NCI-H1092 (cell line): ENCODE measurements around the gene UGT1A7.

Experiments used
- DNase-seq: peaks from one replicate; lab custom pipeline; 2025; lab: John Stamatoyannopoulos, UW

Gene UGT1A7

GRCh38 chr2:233761040-233761769, 79.5 kb downstream of the UGT1A7 start:
- no peak for DNase-seq

- no peak for DNase-seq
Measured at GRCh38 chr2:233764264-233764663, 82.6 kb downstream of the UGT1A7 start.

- DNase-seq = no peak
Measured at GRCh38 chr2:233764761-233765160, 83.1 kb downstream of the UGT1A7 start.

- DNase-seq = no peak
Measured at GRCh38 chr2:233766416-233766815, 84.7 kb downstream of the UGT1A7 start.

GRCh38 chr2:233768076-233768475, 86.4 kb downstream of the UGT1A7 start:
- DNase-seq = no peak

GRCh38 chr2:233769260-233769659, 87.6 kb downstream of the UGT1A7 start:
- no peak for DNase-seq

GRCh38 chr2:233772153-233772552, 90.5 kb downstream of the UGT1A7 start:
- no peak for DNase-seq

- DNase-seq = no peak
Measured at GRCh38 chr2:233772583-233772982, 90.9 kb downstream of the UGT1A7 start.

GRCh38 chr2:233773854-233774253, 92.2 kb downstream of the UGT1A7 start:
- DNase-seq = no peak

GRCh38 chr2:233775414-233775813, 93.7 kb downstream of the UGT1A7 start:
- DNase-seq = no peak

- DNase-seq = no peak
Measured at GRCh38 chr2:233778030-233778429, 96.3 kb downstream of the UGT1A7 start, which contains the start of gene MROH2A. MROH2A (plus strand) TSS chr2:233778330; CDS start chr2:233779359, 1,029 bp downstream.

GRCh38 chr2:233779722-233780121, 98.0 kb downstream of the UGT1A7 start:
- DNase-seq = no peak

GRCh38 chr2:233780771-233781170, 99.1 kb downstream of the UGT1A7 start:
- DNase-seq = no peak

GRCh38 chr2:233789554-233789953, 107.9 kb downstream of the UGT1A7 start:
- no peak for DNase-seq

- no peak for DNase-seq
Measured at GRCh38 chr2:233791151-233791882, 109.6 kb downstream of the UGT1A7 start.

GRCh38 chr2:233791883-233792329, 110.2 kb downstream of the UGT1A7 start:
- no peak for DNase-seq

- no peak for DNase-seq
Measured at GRCh38 chr2:233792720-233793119, 111.0 kb downstream of the UGT1A7 start.

- no peak for DNase-seq
Measured at GRCh38 chr2:233793465-233794127, 111.9 kb downstream of the UGT1A7 start.

- DNase-seq = no peak
Measured at GRCh38 chr2:233794128-233794658, 112.5 kb downstream of the UGT1A7 start.

GRCh38 chr2:233795735-233796171, 114.1 kb downstream of the UGT1A7 start:
- no peak for DNase-seq

- DNase-seq = no peak
Measured at GRCh38 chr2:233796254-233796653, 114.6 kb downstream of the UGT1A7 start.

- DNase-seq = no peak
Measured at GRCh38 chr2:233798335-233799086, 116.8 kb downstream of the UGT1A7 start.
